Stomach (tissue), 4 donors: Measurements from ENCODE around the gene ITPR2.

Experiments
- POLR2A ChIP-seq, 4 donors: fragments of 450-650 bp; IDR thresholded peaks; one replicate each; pipeline ENCODE4 v1.6.1; 2016; ENCODE audit warnings: antibody characterized with exemption in 4 of 4, control low read depth in 2 of 4, mild to moderate bottlenecking in 1 of 4, moderate library complexity in 1 of 4
- POLR2AphosphoS5 ChIP-seq, 3 donors: sonication (generic); formaldehyde crosslinking; IDR thresholded peaks; one replicate each; pipeline ENCODE4 v1.6.1; 2016; ENCODE audit warnings: antibody characterized with exemption in 3 of 3
- TF ChIP-seq, protein P1 (sequence below), 7 experiments: fragments of 450-650 bp in 4 of 7; fragments of 200-600 bp in 3 of 7; sonication (generic) in 3 of 7; IDR thresholded peaks; one replicate each; pipeline ENCODE4 v1.5.1; 2016 to 2019; ENCODE audit warnings: antibody characterized with exemption in 7 of 7, control low read depth in 2 of 7, mild to moderate bottlenecking in 1 of 7

DNA sequence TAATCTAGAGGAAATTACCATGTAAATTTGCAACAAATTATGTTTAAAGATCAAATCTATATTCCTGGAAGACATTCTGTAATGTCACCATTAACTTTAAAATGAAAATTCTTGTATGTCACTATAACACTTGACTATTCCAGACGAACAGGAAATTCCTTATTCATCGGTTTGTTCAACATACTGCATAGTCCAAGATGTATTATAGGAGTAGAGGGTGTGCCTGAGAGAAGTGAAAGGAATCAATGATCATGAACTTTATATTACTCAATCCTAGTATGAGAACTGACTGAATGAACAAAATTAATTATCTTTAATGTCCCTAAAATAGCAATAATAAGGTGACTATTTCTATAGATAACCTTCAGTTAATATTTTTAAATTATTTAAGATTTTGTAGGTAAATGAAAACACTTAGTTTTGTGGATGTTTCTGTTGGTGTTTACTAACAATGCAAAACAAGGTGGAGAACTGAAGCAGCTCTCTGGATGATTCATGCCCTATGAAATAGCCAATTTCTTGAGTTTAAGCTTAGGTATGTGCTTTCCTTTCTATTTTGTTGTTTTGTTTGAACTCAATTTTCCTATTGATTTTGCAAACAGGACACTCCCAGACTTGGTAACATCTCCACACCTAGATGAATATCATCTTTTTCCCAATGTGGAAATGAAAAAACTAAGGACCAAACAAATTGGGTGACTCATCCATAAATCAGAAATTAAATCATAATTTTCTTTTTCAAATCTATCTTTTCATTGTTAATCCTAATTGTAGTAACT is 18.2 kb upstream of the ITPR2 start:
- TF ChIP-seq POLR2A (IDR thresholded peaks at IDR 0.05) (no peak), POLR2AphosphoS5 (IDR thresholded peaks at IDR 0.05) (no peak)
- TF ChIP-seq, protein P1, sequence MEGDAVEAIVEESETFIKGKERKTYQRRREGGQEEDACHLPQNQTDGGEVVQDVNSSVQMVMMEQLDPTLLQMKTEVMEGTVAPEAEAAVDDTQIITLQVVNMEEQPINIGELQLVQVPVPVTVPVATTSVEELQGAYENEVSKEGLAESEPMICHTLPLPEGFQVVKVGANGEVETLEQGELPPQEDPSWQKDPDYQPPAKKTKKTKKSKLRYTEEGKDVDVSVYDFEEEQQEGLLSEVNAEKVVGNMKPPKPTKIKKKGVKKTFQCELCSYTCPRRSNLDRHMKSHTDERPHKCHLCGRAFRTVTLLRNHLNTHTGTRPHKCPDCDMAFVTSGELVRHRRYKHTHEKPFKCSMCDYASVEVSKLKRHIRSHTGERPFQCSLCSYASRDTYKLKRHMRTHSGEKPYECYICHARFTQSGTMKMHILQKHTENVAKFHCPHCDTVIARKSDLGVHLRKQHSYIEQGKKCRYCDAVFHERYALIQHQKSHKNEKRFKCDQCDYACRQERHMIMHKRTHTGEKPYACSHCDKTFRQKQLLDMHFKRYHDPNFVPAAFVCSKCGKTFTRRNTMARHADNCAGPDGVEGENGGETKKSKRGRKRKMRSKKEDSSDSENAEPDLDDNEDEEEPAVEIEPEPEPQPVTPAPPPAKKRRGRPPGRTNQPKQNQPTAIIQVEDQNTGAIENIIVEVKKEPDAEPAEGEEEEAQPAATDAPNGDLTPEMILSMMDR (IDR thresholded peaks at IDR 0.05), result no peak
